ENCODE data around the gene ULBP2.

Gene ULBP2

DNA sequence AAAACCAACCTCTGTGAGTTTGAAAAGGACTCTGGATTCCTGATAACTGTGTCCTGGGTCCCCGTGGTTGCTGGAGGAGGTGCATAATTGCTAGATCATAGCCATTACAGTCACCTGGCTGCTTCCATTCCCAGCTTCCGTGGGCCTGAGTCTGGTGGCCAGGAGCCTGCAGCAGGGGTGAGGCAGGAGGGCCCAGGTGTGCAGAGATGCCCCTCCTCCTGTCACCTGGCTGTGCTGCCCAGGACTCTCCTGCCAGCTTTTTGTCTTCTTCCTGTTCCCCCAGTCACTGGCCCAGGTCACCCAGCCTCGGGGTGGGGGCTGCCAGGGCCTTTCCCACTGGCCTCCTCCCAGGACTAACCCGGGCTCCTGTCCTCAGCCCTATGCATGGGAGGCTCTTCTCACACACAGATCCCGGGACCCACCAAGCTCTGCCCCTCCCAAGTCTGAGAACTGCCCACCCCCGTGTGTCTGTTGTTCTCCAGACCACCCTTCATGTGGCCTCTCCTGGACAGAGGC lies 53.5 kb downstream of the ULBP2 start:
- Histone ChIP-seq H3K4me3 (ENCODE audit: low read depth in 1 of 2, low read length in 1 of 2) (no peak overlapping the region), H3K27ac (no peak overlapping the region), H3K27me3 (peaks cover 98% of the 10 kb centered on the region), H3K4me1 (ENCODE audit: control insufficient read depth in 1 of 2, insufficient read depth in 1 of 2, low read depth in 1 of 2, low read length in 1 of 2) (peaks cover 0 to 6% of the 10 kb centered on the region in 2 experiments), H3K9me3 (no peaks in the 10 kb centered on the region), H3K36me3 (no peaks in the 10 kb centered on the region)
- TF ChIP-seq, protein P1, sequence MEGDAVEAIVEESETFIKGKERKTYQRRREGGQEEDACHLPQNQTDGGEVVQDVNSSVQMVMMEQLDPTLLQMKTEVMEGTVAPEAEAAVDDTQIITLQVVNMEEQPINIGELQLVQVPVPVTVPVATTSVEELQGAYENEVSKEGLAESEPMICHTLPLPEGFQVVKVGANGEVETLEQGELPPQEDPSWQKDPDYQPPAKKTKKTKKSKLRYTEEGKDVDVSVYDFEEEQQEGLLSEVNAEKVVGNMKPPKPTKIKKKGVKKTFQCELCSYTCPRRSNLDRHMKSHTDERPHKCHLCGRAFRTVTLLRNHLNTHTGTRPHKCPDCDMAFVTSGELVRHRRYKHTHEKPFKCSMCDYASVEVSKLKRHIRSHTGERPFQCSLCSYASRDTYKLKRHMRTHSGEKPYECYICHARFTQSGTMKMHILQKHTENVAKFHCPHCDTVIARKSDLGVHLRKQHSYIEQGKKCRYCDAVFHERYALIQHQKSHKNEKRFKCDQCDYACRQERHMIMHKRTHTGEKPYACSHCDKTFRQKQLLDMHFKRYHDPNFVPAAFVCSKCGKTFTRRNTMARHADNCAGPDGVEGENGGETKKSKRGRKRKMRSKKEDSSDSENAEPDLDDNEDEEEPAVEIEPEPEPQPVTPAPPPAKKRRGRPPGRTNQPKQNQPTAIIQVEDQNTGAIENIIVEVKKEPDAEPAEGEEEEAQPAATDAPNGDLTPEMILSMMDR (IDR thresholded peaks at IDR 0.05), result no peak

DNA sequence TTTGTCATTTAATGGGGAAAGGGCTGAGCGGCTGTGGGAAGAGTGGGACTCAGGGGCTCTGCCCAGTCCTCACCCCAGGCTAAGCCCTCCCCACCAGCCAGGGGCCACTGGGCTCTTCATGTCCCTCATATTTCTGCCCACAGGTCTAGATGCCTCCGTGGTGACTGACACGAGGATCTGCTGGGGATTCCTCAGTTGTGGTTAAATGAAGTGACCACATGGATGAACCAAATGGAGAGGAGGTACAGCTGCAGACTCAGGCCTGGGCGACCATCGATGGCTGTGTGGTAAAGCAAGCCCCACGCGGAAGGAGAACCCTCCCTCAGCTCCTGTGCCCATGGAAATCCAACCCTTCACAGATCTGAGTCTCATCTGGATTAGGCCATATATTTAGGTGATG lies 54.2 kb downstream of the ULBP2 start:
- no peaks in the 10 kb centered on the region for H3K36me3 ChIP-seq
- H3K27ac ChIP-seq, result no peak overlapping the region
- H3K4me3 ChIP-seq (ENCODE audit: low read depth in 1 of 2, low read length in 1 of 2), result no peak overlapping the region
- H3K27me3 ChIP-seq, result peaks cover 98% of the 10 kb centered on the region
- H3K4me1 ChIP-seq (ENCODE audit: control insufficient read depth in 1 of 2, insufficient read depth in 1 of 2, low read depth in 1 of 2, low read length in 1 of 2), result no peaks in the 10 kb centered on the region
- H3K9me3 ChIP-seq, result no peaks in the 10 kb centered on the region
- TF ChIP-seq, protein P1 (IDR thresholded peaks at IDR 0.05), result no peak

All from neutrophil (primary cell).